Erythroblast (primary cell): ENCODE measurements around the gene MMP25.

Experiments used
- GATA1 ChIP-seq: IDR thresholded peaks from 2 replicates; pipeline ENCODE4 v1.6.1; 2011; ENCODE audit warnings: low read depth, mild to moderate bottlenecking, control low read depth, low read length, moderate library complexity
- POLR2A ChIP-seq: IDR thresholded peaks from 2 replicates; pipeline ENCODE4 v1.6.1; 2011; ENCODE audit warnings: mild to moderate bottlenecking, low read length

- TF ChIP-seq POLR2A (peak; percentile 45), GATA1 (no peak)
Measured at GRCh38 chr16:3020604-3021448, 25.5 kb upstream of the MMP25 start.
